ENCODE measurements around the gene CRMP1.

Gene CRMP1

DNA sequence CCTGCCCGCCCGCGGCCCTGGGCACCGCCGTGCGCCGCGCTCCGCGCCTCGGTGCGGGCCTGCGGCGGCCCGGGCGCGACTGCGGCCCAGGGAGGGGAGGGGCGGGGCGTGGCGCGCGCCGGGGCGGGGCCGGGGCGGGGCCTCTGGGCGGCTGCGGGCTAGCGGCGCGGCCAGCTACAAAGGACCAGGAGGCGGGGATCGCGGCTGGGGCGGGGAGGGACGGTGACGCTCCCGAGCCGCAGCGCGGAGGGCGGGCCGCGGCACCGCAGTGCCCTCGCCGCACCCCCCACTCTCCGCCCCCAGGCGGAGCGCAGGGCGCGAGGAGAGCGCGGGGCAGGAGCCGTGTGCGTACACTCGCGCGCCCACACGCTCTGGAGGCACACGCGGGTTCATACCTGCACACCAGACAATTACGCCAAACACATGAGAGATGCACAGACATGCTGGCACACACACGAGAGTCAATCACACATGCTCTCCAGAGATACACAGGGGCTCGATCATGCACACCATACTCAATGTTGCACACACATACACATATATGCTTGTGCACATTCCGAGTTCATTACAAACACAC lies at the start of gene CRMP1:
Gene CRMP1, minus strand, starts transcription at position 83 of the 577 bp plus-strand sequence. CDS start 117 bp downstream, outside the sequence.
- H3K4me3 Mint-ChIP-seq = no peak within 1 kb of the TSS
- DNase-seq (no peak), ATAC-seq (no peak)
- peaks cover 80% of the 10 kb centered on the region for H3K27me3 Mint-ChIP-seq
- H3K27ac Mint-ChIP-seq = no peak within 1 kb of the TSS
- H3K4me1 Mint-ChIP-seq = peaks cover 7% of the 10 kb centered on the region
- peaks cover 11 to 18% of the 10 kb centered on the region in 2 donors for H3K9me3 Mint-ChIP-seq

- H3K9me3 Mint-ChIP-seq = peaks cover 5 to 25% of the 10 kb centered on the region in 2 donors
- no peak overlapping the region for H3K4me3 Mint-ChIP-seq
- ATAC-seq = no peak
- H3K27ac Mint-ChIP-seq = no peak overlapping the region
- no peaks in the 10 kb centered on the region for H3K4me1 Mint-ChIP-seq
- DNase-seq = no peak
- peaks cover 18% of the 10 kb centered on the region for H3K27me3 Mint-ChIP-seq
These were observed 48.7 kb upstream of the CRMP1 start for GRCh38 chr4:5941601-5942000.

- Mint-ChIP-seq H3K9me3 (peaks cover 5 to 25% of the 10 kb centered on the region in 2 donors), H3K27me3 (peaks cover 18% of the 10 kb centered on the region), H3K4me1 (no peaks in the 10 kb centered on the region), H3K4me3 (no peak overlapping the region), H3K27ac (no peak overlapping the region)
- no peak for DNase-seq
- ATAC-seq = no peak
These were observed 47.8 kb upstream of the CRMP1 start for GRCh38 chr4:5940470-5941203.

DNA sequence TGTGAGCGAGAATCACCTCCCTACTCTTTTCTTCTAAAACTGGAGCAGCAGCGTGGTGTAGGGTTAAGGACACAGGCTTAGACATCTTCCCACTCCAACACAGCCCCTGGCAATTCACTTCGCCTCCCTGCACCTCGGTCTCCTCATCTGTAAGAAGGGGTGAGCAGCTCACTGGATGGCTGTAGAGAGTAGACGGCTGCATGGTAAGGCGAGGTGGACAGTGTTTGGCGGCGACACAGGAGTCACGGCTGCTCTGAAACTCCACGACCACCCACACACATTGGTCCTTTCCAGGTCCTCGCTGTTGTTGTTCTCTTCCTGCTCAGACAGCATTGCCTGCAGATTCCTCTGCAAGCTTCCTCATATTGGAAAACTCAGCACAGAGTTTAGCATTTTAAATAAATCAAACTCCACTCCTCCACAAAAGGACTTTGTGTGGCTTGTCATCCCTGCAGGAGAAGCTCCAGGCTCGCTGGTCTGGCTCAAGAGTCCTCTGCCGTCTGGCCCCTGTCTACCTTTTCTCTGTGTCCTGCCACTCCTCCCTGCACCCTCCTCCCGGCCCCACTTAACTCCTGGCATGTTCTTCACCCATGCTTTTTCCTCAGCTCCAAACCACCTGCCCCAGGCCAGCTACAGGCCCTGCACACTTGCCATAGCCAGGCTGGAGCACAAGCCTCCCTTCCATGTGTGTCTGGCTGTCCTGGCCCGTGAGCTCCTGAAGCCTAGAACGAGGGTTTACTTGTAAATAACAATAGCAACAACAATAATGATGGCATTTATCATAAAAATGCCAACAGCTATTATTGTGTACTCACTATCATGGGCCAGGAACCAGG lies 41.3 kb upstream of the CRMP1 start:
- Mint-ChIP-seq H3K4me1 (no peaks in the 10 kb centered on the region), H3K9me3 (no peaks in the 10 kb centered on the region), H3K27me3 (no peaks in the 10 kb centered on the region), H3K4me3 (no peak overlapping the region), H3K27ac (peak overlapping the region in 1 of 2 donors; percentile 75)
- DNase-seq (no peak), ATAC-seq (no peak)

DNA sequence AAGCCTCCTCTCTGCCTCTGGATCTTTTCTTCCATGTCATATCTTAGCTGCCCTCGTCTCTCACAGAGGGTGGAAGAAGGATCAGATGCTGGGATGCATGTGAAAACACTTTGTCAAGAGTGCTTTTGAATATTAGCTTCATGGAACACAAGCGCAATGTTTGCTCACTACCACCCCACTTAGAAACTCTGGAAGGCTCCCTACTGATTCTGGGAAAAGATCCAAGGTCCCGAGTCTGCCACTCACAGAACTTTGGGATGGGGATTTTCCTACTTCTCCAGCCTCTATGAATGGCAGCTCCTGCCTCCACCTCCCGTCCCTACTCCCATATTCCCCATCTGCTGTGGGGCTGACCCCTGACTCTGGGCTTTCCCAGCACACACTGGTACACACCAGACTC lies 40.2 kb upstream of the CRMP1 start:
- no peak for ATAC-seq
- DNase-seq = no peak
- no peak overlapping the region for H3K4me3 Mint-ChIP-seq
- no peaks in the 10 kb centered on the region for H3K4me1 Mint-ChIP-seq
- H3K27me3 Mint-ChIP-seq = no peaks in the 10 kb centered on the region
- no peak overlapping the region for H3K27ac Mint-ChIP-seq
- H3K9me3 Mint-ChIP-seq = no peaks in the 10 kb centered on the region

DNA sequence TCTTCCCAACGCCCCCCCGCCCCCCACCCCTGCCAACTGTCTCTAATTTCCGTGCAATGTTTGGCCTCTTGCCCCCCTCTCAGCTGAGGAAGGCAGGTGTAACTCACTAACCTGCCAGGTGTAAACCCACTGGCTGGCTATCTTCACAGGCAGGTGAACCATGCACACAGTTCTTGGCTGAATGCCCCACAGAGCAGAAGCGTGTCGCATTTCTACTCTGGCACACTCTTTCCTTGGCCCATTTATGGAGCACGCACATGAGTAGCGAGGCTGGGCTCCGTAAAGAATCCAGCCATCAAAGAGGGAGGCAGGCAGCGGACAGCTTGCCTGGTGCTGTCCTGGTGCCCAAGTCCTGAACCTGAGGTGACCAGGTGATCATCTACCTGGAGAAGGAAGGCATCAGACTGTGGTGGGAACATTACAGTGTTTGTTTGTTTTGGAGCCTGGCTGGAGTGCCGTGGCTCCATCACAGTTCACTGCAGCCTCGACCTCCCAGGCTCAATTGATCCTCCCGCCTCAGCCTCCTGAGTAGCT lies 39.2 kb upstream of the CRMP1 start:
- no peak for ATAC-seq
- no peaks in the 10 kb centered on the region for H3K9me3 Mint-ChIP-seq
- no peak for DNase-seq
- H3K27me3 Mint-ChIP-seq = no peaks in the 10 kb centered on the region
- no peak overlapping the region for H3K27ac Mint-ChIP-seq
- H3K4me3 Mint-ChIP-seq = no peak overlapping the region
- H3K4me1 Mint-ChIP-seq = no peaks in the 10 kb centered on the region

GRCh38 chr4:5931526-5931925 lies 38.6 kb upstream of the CRMP1 start:
- no peak for ATAC-seq
- Mint-ChIP-seq H3K4me3 (no peak overlapping the region), H3K27ac (no peak overlapping the region), H3K4me1 (no peaks in the 10 kb centered on the region), H3K27me3 (no peaks in the 10 kb centered on the region), H3K9me3 (no peaks in the 10 kb centered on the region)
- DNase-seq = no peak

GRCh38 chr4:5930876-5931275 lies 38.0 kb upstream of the CRMP1 start:
- ATAC-seq (no peak), DNase-seq (no peak)
- no peaks in the 10 kb centered on the region for H3K27me3 Mint-ChIP-seq
- H3K4me1 Mint-ChIP-seq = no peaks in the 10 kb centered on the region
- no peaks in the 10 kb centered on the region for H3K9me3 Mint-ChIP-seq
- H3K27ac Mint-ChIP-seq = no peak overlapping the region
- H3K4me3 Mint-ChIP-seq = no peak overlapping the region

DNA sequence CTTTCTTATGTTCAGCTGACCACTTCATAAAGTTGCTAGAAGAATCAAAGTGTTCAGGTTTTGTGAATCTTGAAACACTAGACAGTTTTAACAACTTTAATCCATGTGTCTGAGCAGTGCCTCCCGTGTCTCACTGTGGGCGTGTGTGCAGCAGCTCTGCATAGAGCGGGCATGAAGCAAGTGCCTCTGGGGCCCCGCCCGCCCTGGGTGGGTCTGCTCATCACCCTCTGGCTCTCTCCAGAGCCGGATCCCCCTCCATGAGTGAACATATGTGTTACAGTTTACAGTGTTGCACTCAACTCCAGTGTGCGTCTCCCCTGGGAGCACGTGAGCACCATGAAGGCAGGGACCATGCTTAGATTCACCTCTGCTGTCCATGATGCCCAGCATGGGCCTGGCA lies 37.6 kb upstream of the CRMP1 start:
- ATAC-seq = no peak
- Mint-ChIP-seq H3K27ac (no peak overlapping the region), H3K4me1 (no peaks in the 10 kb centered on the region), H3K9me3 (no peaks in the 10 kb centered on the region), H3K4me3 (no peak overlapping the region), H3K27me3 (no peaks in the 10 kb centered on the region)
- DNase-seq = no peak

DNA sequence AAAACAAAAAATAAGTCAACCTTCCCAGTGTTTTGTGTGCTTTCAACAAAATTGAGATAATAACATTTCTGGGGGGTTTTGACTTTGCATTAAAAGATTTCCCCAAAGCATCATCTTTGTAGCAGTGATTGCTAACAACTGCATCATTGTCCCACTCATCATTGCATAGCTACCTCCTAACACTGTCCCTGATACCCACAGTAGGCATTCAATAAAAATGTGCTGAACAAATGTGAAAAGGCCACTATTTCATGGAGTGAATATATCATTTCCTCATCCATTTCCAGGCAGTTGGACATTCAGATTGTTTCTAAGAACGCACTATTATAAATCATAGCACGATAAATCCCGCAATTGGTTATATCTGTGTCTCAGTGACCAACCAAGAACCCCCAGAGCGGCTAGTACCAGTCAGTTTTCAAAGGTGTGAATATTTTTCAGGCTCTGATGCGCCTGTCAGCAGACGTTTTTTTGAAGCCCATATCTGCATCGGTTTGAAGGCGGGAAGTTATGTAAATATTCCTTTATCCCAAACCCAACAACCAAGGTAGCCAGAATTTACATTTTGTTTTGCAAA lies 36.0 kb upstream of the CRMP1 start:
- no peak overlapping the region for H3K27ac Mint-ChIP-seq
- ATAC-seq (no peak), DNase-seq (no peak)
- no peaks in the 10 kb centered on the region for H3K9me3 Mint-ChIP-seq
- H3K27me3 Mint-ChIP-seq = no peaks in the 10 kb centered on the region
- H3K4me3 Mint-ChIP-seq = no peak overlapping the region
- no peaks in the 10 kb centered on the region for H3K4me1 Mint-ChIP-seq

DNA sequence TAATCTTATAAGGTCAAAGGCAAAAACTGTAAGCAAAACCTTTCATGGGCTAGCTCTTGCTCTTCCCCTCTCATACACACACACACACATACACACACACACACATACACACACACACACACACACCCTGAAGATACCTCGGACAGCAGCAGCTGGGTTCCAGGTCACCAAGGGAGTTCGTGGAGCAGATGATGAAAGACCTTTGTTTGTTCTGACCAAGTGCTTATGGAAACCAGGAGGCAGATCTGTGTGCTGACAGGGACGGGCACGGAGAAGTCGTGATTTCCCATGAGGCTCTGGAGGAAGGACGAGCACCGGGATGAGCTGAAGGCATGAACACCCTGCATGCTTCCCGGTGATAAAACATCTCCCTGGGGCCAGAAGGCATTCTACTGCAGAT lies 35.4 kb upstream of the CRMP1 start:
- no peak overlapping the region for H3K27ac Mint-ChIP-seq
- no peak for ATAC-seq
- no peak for DNase-seq
- no peaks in the 10 kb centered on the region for H3K27me3 Mint-ChIP-seq
- no peaks in the 10 kb centered on the region for H3K9me3 Mint-ChIP-seq
- no peaks in the 10 kb centered on the region for H3K4me1 Mint-ChIP-seq
- H3K4me3 Mint-ChIP-seq = no peak overlapping the region

DNA sequence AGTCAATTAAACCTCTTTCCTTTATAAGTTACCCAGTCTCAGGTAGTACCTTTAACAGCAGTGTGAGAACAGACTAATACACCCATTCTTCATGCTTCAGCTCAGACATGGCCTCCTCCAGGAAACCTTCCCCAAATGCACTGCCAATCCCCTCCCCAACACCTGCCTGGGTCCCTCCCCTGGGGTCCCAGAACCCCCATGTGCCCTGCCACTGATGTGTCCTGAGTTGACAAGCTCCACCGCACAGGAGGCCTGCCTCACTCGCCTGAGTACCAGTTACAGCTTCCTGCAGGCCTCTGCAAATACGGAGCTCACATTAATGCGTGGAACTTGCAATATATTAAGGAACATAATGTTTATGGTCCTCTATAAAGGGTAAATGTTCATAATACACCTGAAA lies 34.9 kb upstream of the CRMP1 start:
- no peaks in the 10 kb centered on the region for H3K4me1 Mint-ChIP-seq
- ATAC-seq = no peak
- no peak for DNase-seq
- H3K4me3 Mint-ChIP-seq = no peak overlapping the region
- H3K9me3 Mint-ChIP-seq = no peaks in the 10 kb centered on the region
- H3K27me3 Mint-ChIP-seq = no peaks in the 10 kb centered on the region
- no peak overlapping the region for H3K27ac Mint-ChIP-seq

GRCh38 chr4:5927116-5927515 lies 34.2 kb upstream of the CRMP1 start:
- Mint-ChIP-seq H3K27me3 (no peaks in the 10 kb centered on the region), H3K27ac (no peak overlapping the region), H3K9me3 (no peaks in the 10 kb centered on the region), H3K4me1 (no peaks in the 10 kb centered on the region), H3K4me3 (no peak overlapping the region)
- DNase-seq (no peak), ATAC-seq (no peak)

GRCh38 chr4:5926598-5926997 lies 33.7 kb upstream of the CRMP1 start:
- ATAC-seq (no peak), DNase-seq (no peak)
- Mint-ChIP-seq H3K9me3 (no peaks in the 10 kb centered on the region), H3K4me1 (no peaks in the 10 kb centered on the region), H3K27me3 (peaks cover 3% of the 10 kb centered on the region), H3K4me3 (no peak overlapping the region), H3K27ac (no peak overlapping the region)

- DNase-seq = no peak
- Mint-ChIP-seq H3K4me3 (no peak overlapping the region), H3K4me1 (no peaks in the 10 kb centered on the region), H3K27ac (no peak overlapping the region), H3K9me3 (no peaks in the 10 kb centered on the region), H3K27me3 (peaks cover 11% of the 10 kb centered on the region)
- no peak for ATAC-seq
These were observed 32.7 kb upstream of the CRMP1 start for GRCh38 chr4:5925419-5926200.

All from stimulated activated naive CD8-positive, alpha-beta T cell treated with anti-CD3 and anti-CD28 coated beads, Interleukin-15, amount 100 ng/mL, for 72 hours (primary cell).